ENCODE results near the gene ICAM3. TPM values are rescaled to one million over a fixed set of nuclear protein-coding genes. Genes with fewer than 3 reads are reported as not detected.

ICAM3 gene, protein sequence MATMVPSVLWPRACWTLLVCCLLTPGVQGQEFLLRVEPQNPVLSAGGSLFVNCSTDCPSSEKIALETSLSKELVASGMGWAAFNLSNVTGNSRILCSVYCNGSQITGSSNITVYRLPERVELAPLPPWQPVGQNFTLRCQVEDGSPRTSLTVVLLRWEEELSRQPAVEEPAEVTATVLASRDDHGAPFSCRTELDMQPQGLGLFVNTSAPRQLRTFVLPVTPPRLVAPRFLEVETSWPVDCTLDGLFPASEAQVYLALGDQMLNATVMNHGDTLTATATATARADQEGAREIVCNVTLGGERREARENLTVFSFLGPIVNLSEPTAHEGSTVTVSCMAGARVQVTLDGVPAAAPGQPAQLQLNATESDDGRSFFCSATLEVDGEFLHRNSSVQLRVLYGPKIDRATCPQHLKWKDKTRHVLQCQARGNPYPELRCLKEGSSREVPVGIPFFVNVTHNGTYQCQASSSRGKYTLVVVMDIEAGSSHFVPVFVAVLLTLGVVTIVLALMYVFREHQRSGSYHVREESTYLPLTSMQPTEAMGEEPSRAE
- total RNA-seq (2022; extraction: Qiagen RNA extraction; ENCODE audit: low read depth) = 6.4 to 10.8 TPM (median 8.0 TPM) in 5 replicates

DNA sequence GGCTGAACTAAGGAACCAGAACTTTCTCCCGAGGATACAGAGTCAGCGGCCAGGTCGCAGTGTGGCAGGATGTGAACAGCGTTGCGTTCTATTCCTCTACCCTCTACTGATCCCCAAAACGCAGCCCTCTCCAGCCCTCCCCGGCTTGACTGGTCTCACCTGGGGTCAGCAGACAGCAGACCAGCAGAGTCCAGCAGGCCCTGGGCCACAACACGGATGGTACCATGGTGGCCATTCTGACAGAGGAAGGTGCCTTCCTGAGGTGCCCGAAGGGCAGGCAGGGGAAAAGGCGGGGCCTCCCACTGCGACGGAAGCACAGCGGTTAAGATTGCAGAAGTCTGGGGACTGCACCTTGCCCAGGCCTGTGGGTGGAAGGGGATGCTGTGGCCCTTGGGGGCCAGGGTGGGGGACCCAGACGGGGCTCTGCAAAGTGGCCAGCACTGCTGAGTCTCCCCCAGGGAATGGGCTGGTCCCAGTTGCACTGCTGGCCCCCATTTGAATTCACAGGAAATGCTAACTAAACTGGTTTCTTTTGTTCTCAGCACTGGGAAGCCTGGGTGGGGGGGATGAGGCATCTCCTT is at the start of gene ICAM3:
Gene ICAM3, minus strand, starts transcription at position 245 of the 581 bp plus-strand sequence. Its CDS starts 10 bp downstream, at position 235.

DNA sequence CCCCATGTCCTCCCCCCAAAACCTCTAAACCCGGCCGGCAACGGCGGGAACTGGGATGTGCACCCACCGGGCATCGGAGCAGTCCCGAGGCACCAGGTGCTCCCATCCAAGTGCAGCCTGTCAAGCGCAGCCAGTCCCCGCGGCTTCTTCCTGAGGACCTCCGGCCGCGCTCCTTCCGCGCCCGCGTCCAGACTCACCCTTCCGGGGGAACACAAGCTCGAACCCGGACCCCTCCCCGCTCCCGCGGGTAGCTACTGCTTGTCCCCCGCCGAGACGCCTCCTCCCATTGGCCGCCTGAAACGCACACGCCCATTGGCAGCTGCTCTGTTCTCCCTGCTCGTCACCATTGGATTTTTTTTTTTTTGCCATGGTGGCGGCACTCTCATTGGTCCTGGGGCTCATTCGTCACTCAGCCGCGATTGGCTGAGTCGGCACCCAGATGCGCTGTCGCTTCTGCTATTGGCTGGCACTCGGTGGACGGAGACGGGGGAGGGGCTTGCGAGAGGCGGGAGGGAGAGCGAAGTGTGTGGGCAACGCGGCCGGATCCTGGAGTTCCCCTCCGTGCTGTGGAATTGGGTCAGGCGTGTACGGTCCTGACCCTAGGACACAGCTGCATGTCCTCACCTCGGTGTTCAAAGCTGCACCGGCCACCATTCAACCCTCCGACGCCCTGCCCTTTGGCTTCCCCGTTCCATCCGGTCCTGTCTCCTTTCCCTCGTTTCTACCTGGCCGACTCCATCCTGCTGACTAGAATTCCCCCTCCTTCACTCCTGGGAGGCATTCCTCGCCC is 41.1 kb upstream of the ICAM3 start, which contains the start of gene TYK2:
Gene TYK2, minus strand, starts transcription at position 260 of the 790 bp plus-strand sequence. CDS start 2,166 bp downstream, outside the sequence.

DNA sequence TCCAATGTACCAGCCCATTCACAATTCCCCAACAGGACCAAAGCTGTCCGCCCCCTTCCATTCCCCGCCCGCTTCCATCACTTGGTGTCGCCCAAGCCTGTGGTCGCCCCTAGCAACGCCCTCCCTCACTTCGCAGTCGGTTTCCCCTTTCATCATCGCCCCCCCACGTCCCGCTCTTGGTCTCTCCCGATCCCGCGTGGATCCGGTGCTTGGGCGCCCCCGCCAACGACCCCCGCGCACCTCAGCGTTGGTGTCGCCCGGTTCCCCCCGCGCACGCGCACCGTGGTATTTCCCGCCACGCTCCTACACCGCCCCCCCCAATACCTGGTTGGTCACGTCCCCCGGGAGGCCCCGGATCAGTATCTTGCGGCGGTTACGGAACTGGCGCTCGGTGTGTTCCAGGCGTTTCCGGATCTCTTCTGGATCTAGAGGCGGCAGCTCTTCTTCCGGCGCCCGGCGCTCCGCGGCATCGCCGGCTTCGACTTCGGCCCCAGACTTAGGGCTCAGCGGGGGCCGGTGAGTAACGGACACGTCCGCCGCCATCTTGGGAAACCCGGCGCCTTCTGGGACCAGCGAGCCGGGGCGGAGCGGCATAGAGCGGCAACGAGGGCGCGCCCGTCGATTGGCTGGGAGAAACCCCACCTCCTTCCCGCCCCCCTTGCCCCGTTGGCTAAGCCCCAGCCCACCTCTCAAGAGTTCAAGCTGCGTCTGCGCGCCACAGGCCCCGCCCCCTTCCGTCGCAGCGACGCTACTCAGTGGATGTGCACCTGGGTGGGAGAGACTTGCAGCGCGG is 6.3 kb downstream of the ICAM3 start, which contains the start of gene RAVER1:
Gene RAVER1, minus strand, starts transcription at position 565 of the 793 bp plus-strand sequence. Its CDS starts 22 bp downstream, at position 543.

DNA sequence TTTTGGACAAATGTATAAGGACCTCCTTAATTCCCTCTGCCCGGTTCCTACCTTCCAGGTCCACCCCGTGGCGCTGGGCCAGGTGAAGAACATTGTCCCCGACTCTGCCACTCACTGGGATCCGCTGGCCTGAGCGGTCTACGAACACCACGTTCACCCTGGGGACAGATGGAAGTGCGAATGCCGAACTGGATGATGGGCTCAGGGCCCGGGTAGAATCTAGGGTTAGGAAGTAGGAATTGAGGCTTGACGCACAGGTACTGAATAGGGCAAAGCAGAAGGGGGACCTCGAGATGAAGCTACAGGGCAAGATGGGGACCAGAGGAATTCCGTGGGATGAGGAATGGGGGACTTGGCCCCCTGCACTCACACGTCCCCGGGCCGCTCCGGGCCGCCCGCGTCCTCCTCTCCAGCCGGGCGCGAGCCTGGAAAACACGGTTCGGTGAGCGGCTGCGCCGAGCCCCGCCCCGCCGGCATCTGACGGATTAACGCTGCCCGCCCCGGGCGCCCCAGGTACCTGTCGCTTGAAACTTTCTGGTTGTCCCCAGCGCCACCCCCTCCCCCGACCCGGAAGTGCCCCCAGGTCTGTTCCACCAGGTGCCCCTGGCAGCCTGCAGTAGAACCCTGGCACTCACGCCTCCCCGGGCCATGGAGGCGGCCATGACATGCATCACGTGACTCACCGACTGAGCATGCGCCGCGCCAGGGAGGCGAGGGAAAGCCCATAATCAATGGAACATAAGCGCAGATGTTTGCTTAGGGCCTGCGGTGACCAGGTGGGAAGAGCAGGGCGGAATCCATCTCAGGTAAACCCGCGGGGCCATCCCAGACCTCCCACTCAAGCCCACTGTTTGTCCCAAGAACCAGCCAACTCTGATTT is 23.8 kb downstream of the ICAM3 start, which contains the start of gene FDX2:
Gene FDX2, minus strand, starts transcription at position 681 of the 880 bp plus-strand sequence. Its CDS starts 19 bp downstream, at position 662.

DNA sequence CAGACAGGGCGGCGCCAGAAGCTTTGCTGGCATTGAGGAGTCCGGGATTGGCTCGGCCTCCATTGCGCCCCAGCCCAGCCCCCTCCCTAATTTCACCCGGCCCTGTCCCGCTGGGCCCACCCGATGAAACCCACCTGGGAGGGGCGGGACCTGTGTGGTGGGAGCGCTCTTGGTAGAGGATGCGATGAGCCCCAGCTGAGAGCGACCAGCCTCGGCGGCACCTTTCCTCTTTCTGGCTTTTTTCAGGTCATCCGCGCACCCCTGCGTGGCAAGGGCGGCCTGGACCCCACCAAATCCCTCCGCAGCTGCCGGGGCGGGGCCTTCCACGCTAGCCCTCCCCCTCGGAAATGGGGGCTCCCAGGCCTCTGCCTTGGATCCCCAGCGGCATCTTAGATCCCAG is 30.0 kb downstream of the ICAM3 start, which contains the start of gene ZGLP1:
Gene ZGLP1, minus strand, starts transcription at position 393 of the 400 bp plus-strand sequence.

DNA sequence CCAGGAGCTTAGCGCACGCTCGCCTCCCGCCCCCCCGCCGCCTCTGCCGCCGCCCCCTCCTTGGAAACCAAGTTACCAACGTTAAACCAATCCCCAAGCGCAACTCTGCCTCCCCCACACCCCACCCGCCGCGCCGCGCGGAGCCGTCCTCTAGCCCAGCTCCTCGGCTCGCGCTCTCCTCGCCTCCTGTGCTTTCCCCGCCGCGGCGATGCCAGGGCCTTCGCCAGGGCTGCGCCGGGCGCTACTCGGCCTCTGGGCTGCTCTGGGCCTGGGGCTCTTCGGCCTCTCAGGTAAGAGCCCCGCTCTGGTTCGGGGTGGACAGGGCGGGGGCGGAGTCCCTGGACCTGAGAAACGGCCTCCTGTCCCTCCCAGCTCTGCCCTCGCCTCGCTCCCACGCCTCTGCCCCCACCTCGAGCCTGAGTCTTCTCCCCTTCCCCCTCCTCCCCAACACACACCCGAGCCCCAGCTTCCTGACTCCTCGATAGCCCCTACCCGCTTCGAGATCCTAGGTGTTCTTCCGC is 49.5 kb downstream of the ICAM3 start, which contains the start of gene ICAM5:
Gene ICAM5, plus strand, starts transcription at position 117 of the 521 bp plus-strand sequence. Its CDS starts 92 bp downstream, at position 209.

DNA sequence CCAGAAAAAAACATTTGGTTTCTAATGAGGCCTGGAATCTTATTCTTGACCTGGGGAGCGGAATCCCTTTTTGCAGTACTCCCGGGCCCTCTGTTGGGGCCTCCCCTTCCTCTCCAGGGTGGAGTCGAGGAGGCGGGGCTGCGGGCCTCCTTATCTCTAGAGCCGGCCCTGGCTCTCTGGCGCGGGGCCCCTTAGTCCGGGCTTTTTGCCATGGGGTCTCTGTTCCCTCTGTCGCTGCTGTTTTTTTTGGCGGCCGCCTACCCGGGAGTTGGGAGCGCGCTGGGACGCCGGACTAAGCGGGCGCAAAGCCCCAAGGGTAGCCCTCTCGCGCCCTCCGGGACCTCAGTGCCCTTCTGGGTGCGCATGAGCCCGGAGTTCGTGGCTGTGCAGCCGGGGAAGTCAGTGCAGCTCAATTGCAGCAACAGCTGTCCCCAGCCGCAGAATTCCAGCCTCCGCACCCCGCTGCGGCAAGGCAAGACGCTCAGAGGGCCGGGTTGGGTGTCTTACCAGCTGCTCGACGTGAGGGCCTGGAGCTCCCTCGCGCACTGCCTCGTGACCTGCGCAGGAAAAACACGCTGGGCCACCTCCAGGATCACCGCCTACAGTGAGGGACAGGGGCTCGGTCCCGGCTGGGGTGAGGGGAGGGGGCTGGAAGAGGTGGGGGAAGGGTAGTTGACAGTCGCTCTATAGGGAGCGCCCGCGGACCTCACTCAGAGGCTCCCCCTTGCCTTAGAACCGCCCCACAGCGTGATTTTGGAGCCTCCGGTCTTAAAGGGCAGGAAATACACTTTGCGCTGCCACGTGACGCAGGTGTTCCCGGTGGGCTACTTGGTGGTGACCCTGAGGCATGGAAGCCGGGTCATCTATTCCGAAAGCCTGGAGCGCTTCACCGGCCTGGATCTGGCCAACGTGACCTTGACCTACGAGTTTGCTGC is 52.4 kb downstream of the ICAM3 start, which contains the start of gene ICAM4:
Gene ICAM4, plus strand, starts transcription at position 153 of the 935 bp plus-strand sequence. Its CDS starts 58 bp downstream, at position 211.

Other genes starting within 250 kb of the ICAM3 start
- 0.06 to 0.23 TPM (median 0.09 TPM) in 3 of 5 replicates, not detected in the others for gene ANGPTL6, start 236.9 kb downstream of the ICAM3 start, total RNA-seq (2022; extraction: Qiagen RNA extraction; ENCODE audit: low read depth)
- gene PPAN, start 233.3 kb downstream of the ICAM3 start, total RNA-seq (2022; extraction: Qiagen RNA extraction; ENCODE audit: low read depth) = 42.9 to 59.9 TPM (median 49.7 TPM) in 5 replicates
- gene P2RY11, start 227.9 kb downstream of the ICAM3 start, total RNA-seq (2022; extraction: Qiagen RNA extraction; ENCODE audit: low read depth) = 5.2 to 10.9 TPM (median 7.6 TPM) in 5 replicates
- gene EIF3G, start 219.7 kb downstream of the ICAM3 start, total RNA-seq (2022; extraction: Qiagen RNA extraction; ENCODE audit: low read depth) = 151 to 181 TPM (median 159 TPM) in 5 replicates
- gene DNMT1, start 144.7 kb downstream of the ICAM3 start, total RNA-seq (2022; extraction: Qiagen RNA extraction; ENCODE audit: low read depth) = 52.7 to 62.9 TPM (median 60.8 TPM) in 5 replicates
- 0.73 to 1.1 TPM (median 0.81 TPM) in 5 replicates for gene S1PR2, start 108.3 kb downstream of the ICAM3 start, total RNA-seq (2022; extraction: Qiagen RNA extraction; ENCODE audit: low read depth)
- gene MRPL4, start 87.4 kb downstream of the ICAM3 start, total RNA-seq (2022; extraction: Qiagen RNA extraction; ENCODE audit: low read depth) = 58.5 to 83.8 TPM (median 72.0 TPM) in 5 replicates
- 3.4 to 5.5 TPM (median 4.2 TPM) in 5 replicates for gene ICAM1, start 68.5 kb downstream of the ICAM3 start, total RNA-seq (2022; extraction: Qiagen RNA extraction; ENCODE audit: low read depth)
- 0.09 TPM in 1 of 5 replicates, not detected in the others for gene ICAM4, start 52.7 kb downstream of the ICAM3 start, total RNA-seq (2022; extraction: Qiagen RNA extraction; ENCODE audit: low read depth)
- 0.34 to 1.1 TPM (median 0.61 TPM) in 5 replicates for gene ICAM5, start 49.7 kb downstream of the ICAM3 start, total RNA-seq (2022; extraction: Qiagen RNA extraction; ENCODE audit: low read depth)
- gene ZGLP1, start 29.8 kb downstream of the ICAM3 start, total RNA-seq (2022; extraction: Qiagen RNA extraction; ENCODE audit: low read depth) = 1.1 to 2.2 TPM (median 1.9 TPM) in 5 replicates
- gene FDX2, start 23.6 kb downstream of the ICAM3 start, total RNA-seq (2022; extraction: Qiagen RNA extraction; ENCODE audit: low read depth) = 22.7 to 31.5 TPM (median 31.3 TPM) in 5 replicates
- gene RAVER1, start 6.1 kb downstream of the ICAM3 start, total RNA-seq (2022; extraction: Qiagen RNA extraction; ENCODE audit: low read depth) = 20.8 to 29.6 TPM (median 28.0 TPM) in 5 replicates
- 30.3 to 45.0 TPM (median 41.7 TPM) in 5 replicates for gene TYK2, start 40.9 kb upstream of the ICAM3 start, total RNA-seq (2022; extraction: Qiagen RNA extraction; ENCODE audit: low read depth)
- gene CDC37, start 63.9 kb upstream of the ICAM3 start, total RNA-seq (2022; extraction: Qiagen RNA extraction; ENCODE audit: low read depth) = 166 to 192 TPM (median 181 TPM) in 5 replicates
- gene PDE4A, start 80.9 kb upstream of the ICAM3 start, total RNA-seq (2022; extraction: Qiagen RNA extraction; ENCODE audit: low read depth) = 3.7 to 5.1 TPM (median 4.4 TPM) in 5 replicates
- gene KEAP1, start 163.7 kb upstream of the ICAM3 start, total RNA-seq (2022; extraction: Qiagen RNA extraction; ENCODE audit: low read depth) = 46.6 to 65.5 TPM (median 53.7 TPM) in 5 replicates
- 1.2 to 2.2 TPM (median 1.9 TPM) in 5 replicates for gene S1PR5, start 177.8 kb upstream of the ICAM3 start, total RNA-seq (2022; extraction: Qiagen RNA extraction; ENCODE audit: low read depth)
- 17.8 to 22.8 TPM (median 21.7 TPM) in 5 replicates for gene ATG4D, start 204.3 kb upstream of the ICAM3 start, total RNA-seq (2022; extraction: Qiagen RNA extraction; ENCODE audit: low read depth)
- 15.1 to 18.0 TPM (median 15.7 TPM) in 5 replicates for gene KRI1, start 226.4 kb upstream of the ICAM3 start, total RNA-seq (2022; extraction: Qiagen RNA extraction; ENCODE audit: low read depth)
- gene CDKN2D, start 229.4 kb upstream of the ICAM3 start, total RNA-seq (2022; extraction: Qiagen RNA extraction; ENCODE audit: low read depth) = 4.0 to 6.5 TPM (median 6.0 TPM) in 5 replicates
- 27.4 to 60.1 TPM (median 42.0 TPM) in 5 replicates for gene AP1M2, start 247.7 kb upstream of the ICAM3 start, total RNA-seq (2022; extraction: Qiagen RNA extraction; ENCODE audit: low read depth)

Data from A549 treated with GW870086 at 1 μM for 4 hours (cell line).